A549 (cell line): ENCODE measurements around the gene SMIM29. TPM values are rescaled to one million over a fixed set of nuclear protein-coding genes. Genes with fewer than 3 reads are reported as not detected.

Source experiments
- ATAC-seq, 2 experiments: fragments of 200-7000 bp in 1 of 2; fragments of >200 bp in 1 of 2; cut with Nextera tagmentation in 1 of 2; cut with Tn5 transposase in 1 of 2; 3 replicates each; pipeline versions ENCODE4 v1.8.0 to v1.9.1; 2018 to 2020; ENCODE audit warnings: mild to moderate bottlenecking in 1 of 2, moderate library complexity in 1 of 2
- CTCF ChIA-PET: fragments of 300-600 bp; sonication (Branson Sonifier 250); formaldehyde crosslinking; extraction: SDS; loops from one replicate; lab custom pipeline; 2021; ENCODE audit warnings: antibody characterized with exemption, inconsistent platforms; lab: Yijun Ruan, JAX
- POLR2A ChIA-PET: fragments of 350-600 bp; formaldehyde crosslinking; extraction: SDS; loops from one replicate; lab custom pipeline; 2021; ENCODE audit warnings: antibody characterized with exemption, inconsistent platforms; lab: Yijun Ruan, JAX
- DNase-seq, 2 experiments: peaks; one replicate each; pipeline versions ENCODE4 v3.0.0 to v3.0.0-alpha.2; 2011 to 2016; ENCODE audit warnings: low read depth in 1 of 2, low spot score in 1 of 2
- FAIRE-seq: peaks from 2 replicates; lab custom pipeline; 2011; peaks lifted over from hg19 to GRCh38; lab: Jason Lieb, UNC
- H3K27ac ChIP-seq, 2 experiments: fragments of >200 bp; sonication (Bioruptor Twin); formaldehyde crosslinking; 3 replicates each; pipeline ENCODE4 v1.5.1; 2016 to 2017
- H3K4me1 ChIP-seq: fragments of >200 bp; sonication (Bioruptor Twin); formaldehyde crosslinking; 3 replicates; pipeline ENCODE4 v1.6.1; 2016
- H3K4me2 ChIP-seq: fragments of >200 bp; sonication (Bioruptor Twin); formaldehyde crosslinking; 3 replicates; pipeline ENCODE4 v1.6.1; 2016
- H3K4me3 ChIP-seq: fragments of >200 bp; sonication (Bioruptor Twin); formaldehyde crosslinking; 3 replicates; pipeline ENCODE4 v1.5.1; 2016
- H3K9me3 ChIP-seq: fragments of >200 bp; sonication (Bioruptor Twin); formaldehyde crosslinking; 3 replicates; pipeline ENCODE4 v1.6.1; 2016
- ATOH8 ChIP-seq: fragments of 250-450 bp; sonication (Bioruptor Pico); IDR thresholded peaks from 2 replicates; pipeline ENCODE4 v1.5.0; 2020; ENCODE audit warnings: low read depth, mild to moderate bottlenecking, moderate library complexity
- BHLHE40 ChIP-seq: IDR thresholded peaks from 2 replicates; pipeline ENCODE4 v1.6.1; 2012; ENCODE audit warnings: low read depth, low read length, inconsistent platforms
- CBX2 ChIP-seq: fragments of 200-600 bp; sonication (generic); IDR thresholded peaks from 2 replicates; pipeline ENCODE4 v1.6.1; 2016; ENCODE audit warnings: low read depth, mild to moderate bottlenecking, borderline replicate concordance
- EHF ChIP-seq: fragments of 250-450 bp; sonication (Bioruptor Pico); IDR thresholded peaks from 2 replicates; pipeline ENCODE4 v1.5.0; 2020; ENCODE audit warnings: mild to moderate bottlenecking
- EHMT2 ChIP-seq: fragments of 200-600 bp; sonication (generic); IDR thresholded peaks from 2 replicates; pipeline ENCODE4 v1.6.1; 2016; ENCODE audit warnings: antibody characterized with exemption, low read depth, mild to moderate bottlenecking, moderate library complexity
- EP300 ChIP-seq, 2 experiments: fragments of >200 bp; sonication (Bioruptor Twin); formaldehyde crosslinking; IDR thresholded peaks; 2 replicates in 1 of 2; 3 replicates in 1 of 2; pipeline ENCODE4 v1.6.1; 2016 to 2017
- FOSL2 ChIP-seq, 2 experiments: fragments of 450-650 bp in 1 of 2; fragments of >200 bp in 1 of 2; sonication (Bioruptor Twin) in 1 of 2; formaldehyde crosslinking; IDR thresholded peaks; 2 replicates each; pipeline versions ENCODE4 v1.5.0 to v1.6.1; 2016 to 2020; ENCODE audit warnings: mild to moderate bottlenecking in 1 of 2, moderate library complexity in 1 of 2
- HEYL ChIP-seq: fragments of 250-450 bp; sonication (Bioruptor Pico); IDR thresholded peaks from 2 replicates; pipeline ENCODE4 v1.8.0; 2021; ENCODE audit warnings: mild to moderate bottlenecking, moderate library complexity
- HMGXB4 ChIP-seq: fragments of 250-450 bp; sonication (Bioruptor Pico); IDR thresholded peaks from 2 replicates; pipeline ENCODE4 v1.5.0; 2021; ENCODE audit warnings: mild to moderate bottlenecking, moderate library complexity, borderline replicate concordance
- JUNB ChIP-seq: fragments of >200 bp; sonication (Bioruptor Twin); formaldehyde crosslinking; IDR thresholded peaks from 2 replicates; pipeline ENCODE4 v1.6.1; 2016
- MAX ChIP-seq: IDR thresholded peaks from 2 replicates; pipeline ENCODE4 v1.6.1; 2012
- MAZ ChIP-seq: fragments of 150-350 bp; IDR thresholded peaks from 2 replicates; pipeline ENCODE4 v1.6.1; 2014; ENCODE audit warnings: antibody characterized with exemption, low read depth, low read length, borderline replicate concordance
- NFE2L2 ChIP-seq: fragments of 150-350 bp; conservative IDR thresholded peaks from 2 replicates; pipeline ENCODE4 v1.6.1; 2014; ENCODE audit warnings: low read length
- POLR2A ChIP-seq: IDR thresholded peaks from 2 replicates; pipeline ENCODE4 v1.6.1; 2012; ENCODE audit warnings: mild to moderate bottlenecking, low read length
- POLR2AphosphoS2 ChIP-seq: conservative IDR thresholded peaks from 2 replicates; pipeline ENCODE4 v1.6.1; 2012; ENCODE audit warnings: low read length, improper control_type of control experiment, inconsistent platforms
- RCOR1 ChIP-seq: fragments of 150-350 bp; IDR thresholded peaks from 2 replicates; pipeline ENCODE4 v1.6.1; 2014; ENCODE audit warnings: antibody characterized with exemption, low read length, low read depth
- SMC3 ChIP-seq: fragments of >200 bp; sonication (Bioruptor Twin); formaldehyde crosslinking; IDR thresholded peaks from 3 replicates; pipeline ENCODE4 v1.6.1; 2018; ENCODE audit warnings: inconsistent platforms
- ZC3H11A ChIP-seq: fragments of 450-650 bp; IDR thresholded peaks from 2 replicates; pipeline ENCODE4 v1.6.1; 2014; ENCODE audit warnings: antibody characterized with exemption, mild to moderate bottlenecking
- ZFP36 ChIP-seq: fragments of 450-650 bp; IDR thresholded peaks from 2 replicates; pipeline ENCODE4 v1.6.1; 2014; ENCODE audit warnings: borderline replicate concordance; ENCODE audit not compliant: partially characterized antibody
- ZNF302 ChIP-seq: fragments of 250-450 bp; sonication (Bioruptor Pico); IDR thresholded peaks from 2 replicates; pipeline ENCODE4 v1.9.0; 2021; ENCODE audit warnings: inconsistent platforms, mild to moderate bottlenecking, moderate library complexity
- WGBS: methylation state at CpG from one replicate; pipeline ENCODE4 v1.1.6; 2017; ENCODE audit errors: missing lambda C conversion rate; 5-methylcytosine and 5-hydroxymethylcytosine counted together
- polyA plus RNA-seq, 4 experiments: library from polyadenylated mRNA; depleted of rRNA in 3 of 4; stranded (reverse); fragments of >200 nt; fragmentation: RNase III in 1 of 4; extraction: RNeasy Plus Mini Kit Qiagen cat#74134 plus additional on column Dnase treatment in 1 of 4; gene quantifications; 2 replicates in 3 of 4; 3 replicates in 1 of 4; pipeline ENCODE4 v1.2.3, GENCODE V29; 2011 to 2017
- TF ChIP-seq, protein P1 (sequence below): IDR thresholded peaks from 2 replicates; pipeline ENCODE4 v1.6.1; 2012
- TF ChIP-seq, protein P2 (sequence below): fragments of >200 bp; sonication (Bioruptor Twin); formaldehyde crosslinking; IDR thresholded peaks from 2 replicates; pipeline ENCODE4 v1.6.1; 2016

SMIM29 gene
- polyA plus RNA-seq, 2 of the 4 experiments (the other 2 are of a cell fraction), result 8.1 to 15.4 TPM

GRCh38 chr6:34226731-34227586 lies 21.8 kb downstream of the SMIM29 start:
- no peaks in the 10 kb centered on the region for H3K9me3 ChIP-seq
- no peak overlapping the region for H3K4me2 ChIP-seq
- CTCF ChIA-PET, result interaction anchor here (0.5 to 1.6 kb wide), 7 partner anchors 10 to 51 kb away, joined by 3 to 6 read pairs (median 4); partner anchors contain the start of gene HMGA1
- 88% methylated on average over 12 of the region's 15 CpGs for WGBS
- ATAC-seq (peak in 1 of 2 experiments; percentile 24; a peak in 3 of 6 replicates), DNase-seq (no peak), FAIRE-seq (no peak)
- H3K4me1 ChIP-seq, result peaks cover 20% of the 10 kb centered on the region
- TF ChIP-seq POLR2AphosphoS2 (no peak), NFE2L2 (no peak), MAX (no peak), ZC3H11A (no peak), FOSL2 (IDR thresholded peaks at IDR 0.05) (no peak), FOSL2 (CRISPR knock-in tag; IDR thresholded peaks at IDR 0.05) (no peak), EHMT2 (no peak), BHLHE40 (no peak), POLR2A (no peak), MAZ (no peak), ZNF302 (CRISPR knock-in tag) (no peak), ATOH8 (CRISPR knock-in tag) (no peak), HEYL (CRISPR knock-in tag) (no peak)
- TF ChIP-seq, protein P1, sequence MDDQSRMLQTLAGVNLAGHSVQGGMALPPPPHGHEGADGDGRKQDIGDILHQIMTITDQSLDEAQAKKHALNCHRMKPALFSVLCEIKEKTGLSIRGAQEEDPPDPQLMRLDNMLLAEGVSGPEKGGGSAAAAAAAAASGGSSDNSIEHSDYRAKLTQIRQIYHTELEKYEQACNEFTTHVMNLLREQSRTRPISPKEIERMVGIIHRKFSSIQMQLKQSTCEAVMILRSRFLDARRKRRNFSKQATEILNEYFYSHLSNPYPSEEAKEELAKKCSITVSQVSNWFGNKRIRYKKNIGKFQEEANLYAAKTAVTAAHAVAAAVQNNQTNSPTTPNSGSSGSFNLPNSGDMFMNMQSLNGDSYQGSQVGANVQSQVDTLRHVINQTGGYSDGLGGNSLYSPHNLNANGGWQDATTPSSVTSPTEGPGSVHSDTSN, result no peak
- TF ChIP-seq, protein P2, sequence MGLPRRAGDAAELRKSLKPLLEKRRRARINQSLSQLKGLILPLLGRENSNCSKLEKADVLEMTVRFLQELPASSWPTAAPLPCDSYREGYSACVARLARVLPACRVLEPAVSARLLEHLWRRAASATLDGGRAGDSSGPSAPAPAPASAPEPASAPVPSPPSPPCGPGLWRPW, result no peak
- H3K27ac ChIP-seq, result peak overlapping the region in 1 of 2 experiments; percentile 63; a peak in 3 of 6 replicates
- no peak overlapping the region for H3K4me3 ChIP-seq
- POLR2A ChIA-PET, result interaction anchor here (2.0 kb wide), 1 partner anchor 10 kb away, joined by 6 read pairs; the partner anchor contains the start of gene HMGA1

- H3K4me2 ChIP-seq, result no peak overlapping the region
- WGBS, result 69% methylated on average over 7 of the region's 7 CpGs
Observed at GRCh38 chr6:34226066-34226465, 22.7 kb downstream of the SMIM29 start.

More at GRCh38 chr6:34226066-34226465, 22.7 kb downstream of the SMIM29 start:
- Histone ChIP-seq H3K4me1 (peaks cover 20% of the 10 kb centered on the region), H3K4me3 (no peak overlapping the region), H3K27ac (no peak overlapping the region; a peak in 1 of 6 replicates), H3K9me3 (no peaks in the 10 kb centered on the region)
- CTCF ChIA-PET, result interaction anchor here (0.7 to 1.6 kb wide), 5 partner anchors 24 to 383 kb away, joined by 3 to 4 read pairs (median 3); no protein-coding TSS in a partner anchor
- DNase-seq, result no peak
- TF ChIP-seq JUNB (no peak), ZC3H11A (no peak), EHF (CRISPR knock-in tag) (no peak), EP300 (IDR thresholded peaks at IDR 0.05) (no peak), ZFP36 (no peak), HMGXB4 (CRISPR knock-in tag) (no peak), SMC3 (no peak), CBX2 (no peak), RCOR1 (no peak), HEYL (CRISPR knock-in tag) (no peak)
- TF ChIP-seq, all 56 proteins: peak for 0
- POLR2A ChIA-PET, result interaction anchor here (2.0 kb wide), 1 partner anchor 11 kb away, joined by 6 read pairs; the partner anchor contains the start of gene HMGA1
- ATAC-seq, result no peak
- FAIRE-seq, result no peak
